ENCODE data around the gene SPRR5.

DNA sequence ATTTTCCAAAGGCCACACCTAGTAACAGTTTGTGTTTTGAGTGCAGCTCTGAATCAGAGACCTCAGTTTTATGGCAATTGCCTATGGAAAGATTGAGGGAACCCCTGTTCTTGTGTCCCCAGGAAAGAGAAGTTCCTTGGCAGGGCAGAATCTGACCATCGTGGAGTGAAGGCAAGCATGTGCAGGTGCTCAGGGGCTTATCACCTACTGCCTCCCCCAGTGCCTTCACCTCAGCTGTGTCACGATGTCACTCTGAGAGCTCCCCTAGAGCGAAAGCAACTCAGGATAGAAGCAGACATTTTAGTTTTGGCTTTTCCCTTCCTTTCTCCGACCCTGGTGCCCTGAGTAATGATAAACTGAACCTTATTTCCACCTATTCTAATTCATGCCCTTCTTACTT is 35.1 kb downstream of the SPRR5 start:
- TF ChIP-seq CTCF (IDR thresholded peaks at IDR 0.05; ENCODE audit: poor library complexity, severe bottlenecking) (no peak), EP300 (conservative IDR thresholded peaks at IDR 0.05; ENCODE audit: poor library complexity, severe bottlenecking) (no peak)

Measured in neural cell (in vitro differentiated cells).